ENCODE measurements around the gene PSMD12.

GRCh38 chr17:67401106-67401505 lies 34.7 kb upstream of the PSMD12 start:
- TF ChIP-seq CTCF (IDR thresholded peaks at IDR 0.05; ENCODE audit: extremely low read depth in 1 of 2, insufficient read depth in 1 of 2, low read depth in 1 of 2, low read length in 2 of 2) (no peak), POLR2AphosphoS5 (IDR thresholded peaks at IDR 0.05; ENCODE audit: insufficient read depth, low read depth, low read length) (no peak), POLR2A (IDR thresholded peaks at IDR 0.05; ENCODE audit: low read depth, low read length) (no peak), JUN (IDR thresholded peaks at IDR 0.05; ENCODE audit: borderline replicate concordance, insufficient read depth, insufficient read length, low read depth) (no peak), MAX (IDR thresholded peaks at IDR 0.05; ENCODE audit: insufficient read depth, insufficient read length) (no peak), MYC (IDR thresholded peaks at IDR 0.05; ENCODE audit: low read depth, low read length) (no peak), EZH2 (IDR thresholded peaks at IDR 0.05; ENCODE audit: borderline replicate concordance, low read depth, low read length, severe bottlenecking) (no peak), FOS (IDR thresholded peaks at IDR 0.05; ENCODE audit: borderline replicate concordance, insufficient read depth, low read length) (no peak), GATA2 (IDR thresholded peaks at IDR 0.05; ENCODE audit: insufficient read depth, insufficient read length, low read depth, low read length) (no peak)
